ENCODE measurements around the gene BTBD8.

Gene BTBD8

DNA sequence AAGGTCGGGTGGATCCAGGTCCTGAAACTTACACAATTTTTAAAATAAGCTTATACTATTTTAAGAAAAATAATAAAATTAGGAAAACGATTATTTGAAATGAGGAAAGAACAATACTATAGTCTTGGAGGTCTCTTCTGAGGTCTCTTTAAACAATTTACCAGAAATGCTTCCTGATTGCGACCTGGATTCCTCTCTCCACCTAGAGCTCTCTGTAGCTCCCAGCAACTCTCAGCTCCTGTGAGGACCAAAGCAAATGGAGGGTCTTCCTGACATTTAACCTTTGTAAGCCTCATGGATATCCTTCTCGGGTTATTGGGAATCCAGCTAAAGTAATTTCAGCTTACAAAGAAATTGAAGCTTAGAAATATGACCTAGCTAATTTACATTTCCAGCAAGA is 886 bp downstream of the BTBD8 start:
- Histone ChIP-seq H3F3A (ENCODE audit: low read depth) (no peaks in the 10 kb centered on the region), H3K27me3 (ENCODE audit: insufficient read depth, low read length, poor library complexity, severe bottlenecking) (no peaks in the 10 kb centered on the region), H3K4me1 (ENCODE audit: insufficient read depth, low read length, poor library complexity, severe bottlenecking) (peaks cover 18% of the 10 kb centered on the region), H3K36me3 (ENCODE audit: insufficient read depth, low read length) (no peaks in the 10 kb centered on the region), H2AFZ (ENCODE audit: low read length) (peak overlapping the region; percentile 96; the same call in 1 of the 2 replicates), H3K4me2 (ENCODE audit: low read depth, low read length, poor library complexity, severe bottlenecking) (peak overlapping the region; percentile 72), H3K9ac (ENCODE audit: low read depth, low read length, poor library complexity, severe bottlenecking) (peak overlapping the region; percentile 75), H3K9me2 (replicated peaks; ENCODE audit: low read depth, low read length) (no peaks in the 10 kb centered on the region), H4K20me1 (ENCODE audit: insufficient read depth, low read length, poor library complexity, severe bottlenecking) (no peaks in the 10 kb centered on the region), H3K9me3 (ENCODE audit: insufficient read depth, low read depth, low read length) (peaks cover 6% of the 10 kb centered on the region; the same call in 1 of the 2 replicates), H3K4me3 (ENCODE audit: low read length, poor library complexity, severe bottlenecking) (peak overlapping the region; percentile 80), H3K79me2 (ENCODE audit: insufficient read depth, low read length) (no peaks in the 10 kb centered on the region; the same call in 1 of the 2 replicates)
- TF ChIP-seq CTCF (conservative IDR thresholded peaks at IDR 0.05; ENCODE audit: low read length) (no peak), EZH2phosphoT487 (IDR thresholded peaks at IDR 0.05; ENCODE audit: borderline replicate concordance) (no peak)

DNA sequence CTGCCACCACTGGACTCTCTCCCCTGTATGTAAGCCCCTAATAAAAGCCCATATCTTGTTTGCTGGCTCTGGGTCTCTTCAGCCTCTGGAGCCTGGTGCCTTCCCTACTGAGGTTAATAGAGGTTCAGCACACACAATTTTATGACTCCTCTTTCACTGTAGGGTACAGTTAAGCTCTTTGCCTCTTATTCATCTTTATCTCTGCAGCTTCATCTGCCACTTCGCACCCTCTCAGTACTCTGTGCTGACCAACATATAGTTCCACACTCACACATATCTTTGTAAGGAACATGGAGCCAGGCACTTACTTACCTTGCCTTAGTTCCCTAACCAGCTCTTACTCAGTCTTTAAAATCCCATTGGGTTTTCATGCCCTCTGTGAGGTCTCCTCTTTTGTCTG is 4.5 kb downstream of the BTBD8 start:
- Histone ChIP-seq H3K9me3 (ENCODE audit: insufficient read depth, low read depth, low read length) (peaks cover 17% of the 10 kb centered on the region; the same call in 1 of the 2 replicates), H3F3A (ENCODE audit: low read depth) (no peaks in the 10 kb centered on the region), H4K20me1 (ENCODE audit: insufficient read depth, low read length, poor library complexity, severe bottlenecking) (no peaks in the 10 kb centered on the region), H2AFZ (ENCODE audit: low read length) (no peak overlapping the region), H3K4me3 (ENCODE audit: low read length, poor library complexity, severe bottlenecking) (no peak overlapping the region), H3K27me3 (ENCODE audit: insufficient read depth, low read length, poor library complexity, severe bottlenecking) (no peaks in the 10 kb centered on the region), H3K4me1 (ENCODE audit: insufficient read depth, low read length, poor library complexity, severe bottlenecking) (peaks cover 17% of the 10 kb centered on the region), H3K36me3 (ENCODE audit: insufficient read depth, low read length) (no peaks in the 10 kb centered on the region), H3K4me2 (ENCODE audit: low read depth, low read length, poor library complexity, severe bottlenecking) (no peak overlapping the region), H3K79me2 (ENCODE audit: insufficient read depth, low read length) (no peaks in the 10 kb centered on the region; the same call in 1 of the 2 replicates), H3K9me2 (replicated peaks; ENCODE audit: low read depth, low read length) (no peaks in the 10 kb centered on the region), H3K9ac (ENCODE audit: low read depth, low read length, poor library complexity, severe bottlenecking) (no peak overlapping the region)
- TF ChIP-seq CTCF (conservative IDR thresholded peaks at IDR 0.05; ENCODE audit: low read length) (no peak), EZH2phosphoT487 (IDR thresholded peaks at IDR 0.05; ENCODE audit: borderline replicate concordance) (no peak)

DNA sequence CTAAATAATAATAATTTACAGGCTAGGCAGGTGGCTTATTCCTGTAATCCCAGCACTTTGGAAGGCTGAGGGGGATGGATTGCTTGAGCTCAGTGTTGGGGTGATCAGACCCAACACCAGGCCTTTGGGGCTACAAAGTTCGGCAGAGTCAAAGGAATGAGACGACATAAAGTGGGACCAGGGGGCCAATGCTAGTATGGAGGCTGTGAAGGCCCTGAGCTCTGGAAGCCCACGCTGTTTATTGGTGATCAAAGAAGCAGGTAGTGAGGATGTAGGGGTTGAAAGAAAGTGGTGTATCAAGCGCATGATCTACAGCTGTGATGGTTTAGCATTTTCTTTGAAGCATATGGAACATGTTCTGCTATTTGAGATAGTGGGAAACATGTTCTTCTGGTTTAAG is 5.6 kb downstream of the BTBD8 start:
- Histone ChIP-seq H3K9me2 (replicated peaks; ENCODE audit: low read depth, low read length) (no peaks in the 10 kb centered on the region), H3K4me2 (ENCODE audit: low read depth, low read length, poor library complexity, severe bottlenecking) (no peak overlapping the region), H3K9me3 (ENCODE audit: insufficient read depth, low read depth, low read length) (peaks cover 17% of the 10 kb centered on the region; the same call in 1 of the 2 replicates), H3K4me1 (ENCODE audit: insufficient read depth, low read length, poor library complexity, severe bottlenecking) (peaks cover 13% of the 10 kb centered on the region), H4K20me1 (ENCODE audit: insufficient read depth, low read length, poor library complexity, severe bottlenecking) (no peaks in the 10 kb centered on the region), H3K9ac (ENCODE audit: low read depth, low read length, poor library complexity, severe bottlenecking) (no peak overlapping the region), H3K27me3 (ENCODE audit: insufficient read depth, low read length, poor library complexity, severe bottlenecking) (no peaks in the 10 kb centered on the region), H2AFZ (ENCODE audit: low read length) (no peak overlapping the region), H3K4me3 (ENCODE audit: low read length, poor library complexity, severe bottlenecking) (no peak overlapping the region), H3K79me2 (ENCODE audit: insufficient read depth, low read length) (no peaks in the 10 kb centered on the region; the same call in 1 of the 2 replicates), H3F3A (ENCODE audit: low read depth) (no peaks in the 10 kb centered on the region), H3K36me3 (ENCODE audit: insufficient read depth, low read length) (no peaks in the 10 kb centered on the region)
- no peak for TF ChIP-seq EZH2phosphoT487 (IDR thresholded peaks at IDR 0.05; ENCODE audit: borderline replicate concordance)
- no peak for TF ChIP-seq CTCF (conservative IDR thresholded peaks at IDR 0.05; ENCODE audit: low read length)

Data from Loucy (cell line).